GM23338 (cell line): ENCODE data around the gene LAMC3. TPM values are rescaled to one million over a fixed set of nuclear protein-coding genes. Genes with fewer than 3 reads are reported as not detected.

ENCODE experiments used
- ATAC-seq: fragments of 200-7000 bp; cut with Tn5 transposase; 3 replicates; pipeline ENCODE4 v1.9.1; 2020
- DNase-seq: peaks from one replicate; pipeline ENCODE4 v3.0.0-alpha.2; 2015; ENCODE audit warnings: low spot score
- H2AFZ ChIP-seq: fragments of 200-600 bp; sonication (generic); 2 replicates; pipeline ENCODE4 v1.8.0; 2016; ENCODE audit warnings: antibody characterized with exemption, mild to moderate bottlenecking, moderate library complexity
- H3F3A ChIP-seq: fragments of 200-600 bp; sonication (generic); replicated peaks from 2 replicates; pipeline ENCODE4 v1.8.0; 2017; ENCODE audit warnings: antibody characterized with exemption, mixed run types, low read depth
- H3K27ac ChIP-seq: fragments of 200-600 bp; sonication (generic); 2 replicates; pipeline ENCODE4 v1.6.1; 2016; ENCODE audit warnings: low read depth
- H3K27me3 ChIP-seq: fragments of 200-600 bp; sonication (generic); 2 replicates; pipeline ENCODE4 v1.8.0; 2016; ENCODE audit warnings: mild to moderate bottlenecking, mixed run types, moderate library complexity; ENCODE audit not compliant: insufficient read depth
- H3K36me3 ChIP-seq: fragments of 200-600 bp; sonication (generic); 2 replicates; pipeline ENCODE4 v1.8.0; 2016; ENCODE audit warnings: mild to moderate bottlenecking; ENCODE audit not compliant: insufficient read depth
- H3K4me1 ChIP-seq: fragments of 200-600 bp; sonication (generic); 2 replicates; pipeline ENCODE4 v1.8.0; 2016; ENCODE audit warnings: mild to moderate bottlenecking, moderate library complexity; ENCODE audit not compliant: insufficient read depth
- H3K4me2 ChIP-seq: fragments of 200-600 bp; sonication (generic); 2 replicates; pipeline ENCODE4 v1.7.1; 2017; ENCODE audit warnings: mixed run types
- H3K4me3 ChIP-seq: fragments of 200-600 bp; sonication (generic); 2 replicates; pipeline ENCODE4 v1.6.1; 2016; ENCODE audit warnings: mixed run types
- H3K79me2 ChIP-seq: fragments of 200-600 bp; sonication (generic); replicated peaks from 2 replicates; pipeline ENCODE4 v1.8.0; 2017; ENCODE audit warnings: mild to moderate bottlenecking; ENCODE audit not compliant: insufficient read depth
- H3K9me2 ChIP-seq: fragments of 200-600 bp; sonication (generic); 2 replicates; pipeline ENCODE4 v1.8.0; 2017; ENCODE audit not compliant: insufficient read depth
- H4K20me1 ChIP-seq: fragments of 200-600 bp; sonication (generic); replicated peaks from 2 replicates; pipeline ENCODE4 v1.8.0; 2017; ENCODE audit warnings: mild to moderate bottlenecking; ENCODE audit not compliant: insufficient read depth
- H3K27ac Mint-ChIP-seq: 2 replicates; pipeline ENCODE4 v1.8.0; 2020; ENCODE audit warnings: inconsistent platforms, mild to moderate bottlenecking, moderate library complexity, mixed read lengths
- H3K27me3 Mint-ChIP-seq: 3 replicates; pipeline ENCODE4 v1.8.0; 2022; ENCODE audit warnings: low read depth, mild to moderate bottlenecking, moderate library complexity, mixed read lengths, inconsistent platforms; ENCODE audit not compliant: insufficient read depth, poor library complexity
- H3K36me3 Mint-ChIP-seq: 3 replicates; pipeline ENCODE4 v1.8.0; 2021; ENCODE audit warnings: low read depth, mild to moderate bottlenecking, inconsistent platforms, moderate library complexity, mixed read lengths
- H3K4me1 Mint-ChIP-seq: 3 replicates; pipeline ENCODE4 v1.8.0; 2020; ENCODE audit warnings: mild to moderate bottlenecking, inconsistent platforms, mixed read lengths
- H3K4me3 Mint-ChIP-seq: 3 replicates; pipeline ENCODE4 v1.8.0; 2021; ENCODE audit warnings: moderate library complexity, mild to moderate bottlenecking, inconsistent platforms, mixed read lengths
- H3K9me3 Mint-ChIP-seq: 3 replicates; pipeline ENCODE4 v1.8.0; 2020; ENCODE audit warnings: moderate library complexity, mild to moderate bottlenecking, inconsistent platforms, mixed read lengths
- CREB1 ChIP-seq: fragments of 250-450 bp; sonication (Bioruptor Pico); IDR thresholded peaks from 2 replicates; pipeline ENCODE4 v1.5.0; 2020; ENCODE audit warnings: low read depth, mild to moderate bottlenecking, moderate library complexity
- EZH2 ChIP-seq: fragments of 200-600 bp; sonication (generic); IDR thresholded peaks from one replicate; pipeline ENCODE4 v1.8.0; 2017; ENCODE audit warnings: antibody characterized with exemption, mild to moderate bottlenecking, low read depth; ENCODE audit not compliant: unreplicated experiment
- EZH2phosphoT487 ChIP-seq: fragments of 200-600 bp; sonication (generic); IDR thresholded peaks from one replicate; pipeline ENCODE4 v1.8.1; 2018; ENCODE audit warnings: antibody characterized with exemption; ENCODE audit not compliant: unreplicated experiment
- JUNB ChIP-seq: IDR thresholded peaks from one replicate; pipeline ENCODE4 v1.6.1; 2016; ENCODE audit warnings: antibody characterized with exemption; ENCODE audit not compliant: unreplicated experiment
- NANOG ChIP-seq: IDR thresholded peaks from 2 replicates; pipeline ENCODE4 v1.6.1; 2016; ENCODE audit warnings: antibody characterized with exemption, borderline replicate concordance
- POLR2AphosphoS5 ChIP-seq: IDR thresholded peaks from 2 replicates; pipeline ENCODE4 v1.6.1; 2016; ENCODE audit warnings: antibody characterized with exemption, low read depth
- STAT1 ChIP-seq: IDR thresholded peaks from one replicate; pipeline ENCODE4 v1.6.1; 2016; ENCODE audit warnings: antibody characterized with exemption; ENCODE audit not compliant: unreplicated experiment
- ZNF114 ChIP-seq: fragments of 250-450 bp; sonication (Bioruptor Pico); IDR thresholded peaks from 2 replicates; pipeline ENCODE4 v1.5.0; 2020; ENCODE audit warnings: mild to moderate bottlenecking, moderate library complexity
- polyA plus RNA-seq: library from polyadenylated mRNA; unstranded; fragments of >200 nt; fragmentation: Nextera tagmentation; extraction: Ambion mirVana; gene quantifications from 2 replicates; pipeline ENCODE4 v1.2.1, GENCODE V29; 2016
- total RNA-seq: library from RNA; depleted of rRNA; stranded (reverse); fragments of >200 nt; shearing (Covaris generic); gene quantifications from 2 replicates; pipeline ENCODE4 v1.2.3, GENCODE V29; 2014
- TF ChIP-seq, protein P1 (sequence below), 2 experiments: fragments of 200-600 bp in 1 of 2; sonication (generic) in 1 of 2; conservative IDR thresholded peaks; 2 replicates each; pipeline versions ENCODE4 v1.5.1 to v1.6.1; 2016 to 2017; ENCODE audit warnings: antibody characterized with exemption in 2 of 2, low read depth in 2 of 2, mild to moderate bottlenecking in 2 of 2, moderate library complexity in 1 of 2
- TF ChIP-seq, protein P2 (sequence below): fragments of 250-450 bp; sonication (Bioruptor Pico); IDR thresholded peaks from 2 replicates; pipeline ENCODE4 v1.5.0; 2020; ENCODE audit warnings: mild to moderate bottlenecking, moderate library complexity
- TF ChIP-seq, protein P3 (sequence below): IDR thresholded peaks from 2 replicates; pipeline ENCODE4 v1.6.1; 2016; ENCODE audit warnings: antibody characterized with exemption
- TF ChIP-seq, protein P4 (sequence below): IDR thresholded peaks from one replicate; pipeline ENCODE4 v1.6.1; 2018; ENCODE audit warnings: antibody characterized with exemption; ENCODE audit not compliant: unreplicated experiment

The LAMC3 gene
- total and polyA plus RNA-seq, 2 experiments from 2014 or later, result 9.0 to 27.4 TPM

DNA sequence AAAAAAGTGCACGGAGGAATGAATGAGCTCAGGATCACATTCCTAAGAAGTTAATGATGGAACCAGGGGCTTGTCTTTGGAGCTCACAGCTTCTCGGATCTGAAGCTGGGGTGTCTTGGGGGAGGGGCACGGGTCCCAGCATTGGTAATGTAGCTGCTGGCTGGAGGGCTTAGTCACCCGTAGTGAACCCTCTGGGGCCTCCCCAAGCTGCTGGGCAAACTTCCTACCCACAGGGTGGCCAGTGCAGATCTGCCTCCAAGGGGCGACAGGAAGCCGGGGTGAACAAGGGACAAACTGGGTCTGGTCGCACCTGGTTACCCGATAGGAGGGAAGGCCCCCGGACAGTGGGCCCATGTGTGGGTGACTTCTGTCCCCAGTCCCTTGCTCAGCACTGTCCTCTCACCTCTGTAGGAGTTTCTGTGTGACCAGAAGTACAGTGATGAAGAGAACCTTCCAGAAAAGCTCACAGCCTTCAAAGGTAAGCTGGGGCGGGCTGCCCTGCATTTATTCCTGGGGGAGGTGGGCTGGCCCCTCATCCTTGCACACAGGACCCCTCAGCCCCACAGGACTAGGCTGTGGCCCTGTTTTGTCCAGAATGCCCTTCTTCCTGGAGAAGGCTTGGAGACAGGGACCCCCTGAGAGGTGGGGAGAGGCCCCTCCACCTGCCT, 102.3 kb downstream of the LAMC3 start:
- Histone ChIP-seq H3K4me1 (peaks cover 7% of the 10 kb centered on the region), H3K9me2 (no peaks in the 10 kb centered on the region), H3K4me2 (no peak overlapping the region), H3K27me3 (no peaks in the 10 kb centered on the region), H3K4me3 (no peak overlapping the region), H3K27ac (peak overlapping the region; percentile 18), H4K20me1 (0 out of 2 replicates have a peak, but pooled peaks cover 6% of the 10 kb centered on the region), H3F3A (0 out of 2 replicates have a peak, but pooled peaks cover 3% of the 10 kb centered on the region), H2AFZ (no peak overlapping the region), H3K36me3 (peaks cover 19% of the 10 kb centered on the region), H3K79me2 (no peaks in the 10 kb centered on the region)
- TF ChIP-seq ZNF114 (no peak), STAT1 (no peak), JUNB (no peak), POLR2AphosphoS5 (no peak), EZH2phosphoT487 (no peak), CREB1 (CRISPR knock-in tag) (no peak), EZH2 (no peak), NANOG (no peak)
- TF ChIP-seq, protein P1, sequence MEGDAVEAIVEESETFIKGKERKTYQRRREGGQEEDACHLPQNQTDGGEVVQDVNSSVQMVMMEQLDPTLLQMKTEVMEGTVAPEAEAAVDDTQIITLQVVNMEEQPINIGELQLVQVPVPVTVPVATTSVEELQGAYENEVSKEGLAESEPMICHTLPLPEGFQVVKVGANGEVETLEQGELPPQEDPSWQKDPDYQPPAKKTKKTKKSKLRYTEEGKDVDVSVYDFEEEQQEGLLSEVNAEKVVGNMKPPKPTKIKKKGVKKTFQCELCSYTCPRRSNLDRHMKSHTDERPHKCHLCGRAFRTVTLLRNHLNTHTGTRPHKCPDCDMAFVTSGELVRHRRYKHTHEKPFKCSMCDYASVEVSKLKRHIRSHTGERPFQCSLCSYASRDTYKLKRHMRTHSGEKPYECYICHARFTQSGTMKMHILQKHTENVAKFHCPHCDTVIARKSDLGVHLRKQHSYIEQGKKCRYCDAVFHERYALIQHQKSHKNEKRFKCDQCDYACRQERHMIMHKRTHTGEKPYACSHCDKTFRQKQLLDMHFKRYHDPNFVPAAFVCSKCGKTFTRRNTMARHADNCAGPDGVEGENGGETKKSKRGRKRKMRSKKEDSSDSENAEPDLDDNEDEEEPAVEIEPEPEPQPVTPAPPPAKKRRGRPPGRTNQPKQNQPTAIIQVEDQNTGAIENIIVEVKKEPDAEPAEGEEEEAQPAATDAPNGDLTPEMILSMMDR (conservative IDR thresholded peaks at IDR 0.05; ENCODE audit: low read depth in 2 of 2), result no peak
- TF ChIP-seq, protein P2, sequence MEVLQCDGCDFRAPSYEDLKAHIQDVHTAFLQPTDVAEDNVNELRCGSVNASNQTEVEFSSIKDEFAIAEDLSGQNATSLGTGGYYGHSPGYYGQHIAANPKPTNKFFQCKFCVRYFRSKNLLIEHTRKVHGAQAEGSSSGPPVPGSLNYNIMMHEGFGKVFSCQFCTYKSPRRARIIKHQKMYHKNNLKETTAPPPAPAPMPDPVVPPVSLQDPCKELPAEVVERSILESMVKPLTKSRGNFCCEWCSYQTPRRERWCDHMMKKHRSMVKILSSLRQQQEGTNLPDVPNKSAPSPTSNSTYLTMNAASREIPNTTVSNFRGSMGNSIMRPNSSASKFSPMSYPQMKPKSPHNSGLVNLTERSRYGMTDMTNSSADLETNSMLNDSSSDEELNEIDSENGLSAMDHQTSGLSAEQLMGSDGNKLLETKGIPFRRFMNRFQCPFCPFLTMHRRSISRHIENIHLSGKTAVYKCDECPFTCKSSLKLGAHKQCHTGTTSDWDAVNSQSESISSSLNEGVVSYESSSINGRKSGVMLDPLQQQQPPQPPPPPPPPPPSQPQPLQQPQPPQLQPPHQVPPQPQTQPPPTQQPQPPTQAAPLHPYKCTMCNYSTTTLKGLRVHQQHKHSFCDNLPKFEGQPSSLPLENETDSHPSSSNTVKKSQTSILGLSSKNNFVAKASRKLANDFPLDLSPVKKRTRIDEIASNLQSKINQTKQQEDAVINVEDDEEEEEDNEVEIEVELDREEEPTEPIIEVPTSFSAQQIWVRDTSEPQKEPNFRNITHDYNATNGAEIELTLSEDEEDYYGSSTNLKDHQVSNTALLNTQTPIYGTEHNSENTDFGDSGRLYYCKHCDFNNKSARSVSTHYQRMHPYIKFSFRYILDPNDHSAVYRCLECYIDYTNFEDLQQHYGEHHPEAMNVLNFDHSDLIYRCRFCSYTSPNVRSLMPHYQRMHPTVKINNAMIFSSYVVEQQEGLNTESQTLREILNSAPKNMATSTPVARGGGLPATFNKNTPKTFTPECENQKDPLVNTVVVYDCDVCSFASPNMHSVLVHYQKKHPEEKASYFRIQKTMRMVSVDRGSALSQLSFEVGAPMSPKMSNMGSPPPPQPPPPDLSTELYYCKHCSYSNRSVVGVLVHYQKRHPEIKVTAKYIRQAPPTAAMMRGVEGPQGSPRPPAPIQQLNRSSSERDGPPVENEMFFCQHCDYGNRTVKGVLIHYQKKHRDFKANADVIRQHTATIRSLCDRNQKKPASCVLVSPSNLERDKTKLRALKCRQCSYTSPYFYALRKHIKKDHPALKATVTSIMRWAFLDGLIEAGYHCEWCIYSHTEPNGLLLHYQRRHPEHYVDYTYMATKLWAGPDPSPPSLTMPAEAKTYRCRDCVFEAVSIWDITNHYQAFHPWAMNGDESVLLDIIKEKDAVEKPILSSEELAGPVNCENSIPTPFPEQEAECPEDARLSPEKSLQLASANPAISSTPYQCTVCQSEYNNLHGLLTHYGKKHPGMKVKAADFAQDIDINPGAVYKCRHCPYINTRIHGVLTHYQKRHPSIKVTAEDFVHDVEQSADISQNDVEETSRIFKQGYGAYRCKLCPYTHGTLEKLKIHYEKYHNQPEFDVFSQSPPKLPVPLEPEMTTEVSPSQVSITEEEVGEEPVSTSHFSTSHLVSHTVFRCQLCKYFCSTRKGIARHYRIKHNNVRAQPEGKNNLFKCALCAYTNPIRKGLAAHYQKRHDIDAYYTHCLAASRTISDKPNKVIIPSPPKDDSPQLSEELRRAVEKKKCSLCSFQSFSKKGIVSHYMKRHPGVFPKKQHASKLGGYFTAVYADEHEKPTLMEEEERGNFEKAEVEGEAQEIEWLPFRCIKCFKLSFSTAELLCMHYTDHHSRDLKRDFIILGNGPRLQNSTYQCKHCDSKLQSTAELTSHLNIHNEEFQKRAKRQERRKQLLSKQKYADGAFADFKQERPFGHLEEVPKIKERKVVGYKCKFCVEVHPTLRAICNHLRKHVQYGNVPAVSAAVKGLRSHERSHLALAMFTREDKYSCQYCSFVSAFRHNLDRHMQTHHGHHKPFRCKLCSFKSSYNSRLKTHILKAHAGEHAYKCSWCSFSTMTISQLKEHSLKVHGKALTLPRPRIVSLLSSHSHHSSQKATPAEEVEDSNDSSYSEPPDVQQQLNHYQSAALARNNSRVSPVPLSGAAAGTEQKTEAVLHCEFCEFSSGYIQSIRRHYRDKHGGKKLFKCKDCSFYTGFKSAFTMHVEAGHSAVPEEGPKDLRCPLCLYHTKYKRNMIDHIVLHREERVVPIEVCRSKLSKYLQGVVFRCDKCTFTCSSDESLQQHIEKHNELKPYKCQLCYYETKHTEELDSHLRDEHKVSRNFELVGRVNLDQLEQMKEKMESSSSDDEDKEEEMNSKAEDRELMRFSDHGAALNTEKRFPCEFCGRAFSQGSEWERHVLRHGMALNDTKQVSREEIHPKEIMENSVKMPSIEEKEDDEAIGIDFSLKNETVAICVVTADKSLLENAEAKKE (CRISPR knock-in tag), result no peak
- TF ChIP-seq, protein P3, sequence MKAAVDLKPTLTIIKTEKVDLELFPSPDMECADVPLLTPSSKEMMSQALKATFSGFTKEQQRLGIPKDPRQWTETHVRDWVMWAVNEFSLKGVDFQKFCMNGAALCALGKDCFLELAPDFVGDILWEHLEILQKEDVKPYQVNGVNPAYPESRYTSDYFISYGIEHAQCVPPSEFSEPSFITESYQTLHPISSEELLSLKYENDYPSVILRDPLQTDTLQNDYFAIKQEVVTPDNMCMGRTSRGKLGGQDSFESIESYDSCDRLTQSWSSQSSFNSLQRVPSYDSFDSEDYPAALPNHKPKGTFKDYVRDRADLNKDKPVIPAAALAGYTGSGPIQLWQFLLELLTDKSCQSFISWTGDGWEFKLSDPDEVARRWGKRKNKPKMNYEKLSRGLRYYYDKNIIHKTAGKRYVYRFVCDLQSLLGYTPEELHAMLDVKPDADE, result no peak
- TF ChIP-seq, protein P4, sequence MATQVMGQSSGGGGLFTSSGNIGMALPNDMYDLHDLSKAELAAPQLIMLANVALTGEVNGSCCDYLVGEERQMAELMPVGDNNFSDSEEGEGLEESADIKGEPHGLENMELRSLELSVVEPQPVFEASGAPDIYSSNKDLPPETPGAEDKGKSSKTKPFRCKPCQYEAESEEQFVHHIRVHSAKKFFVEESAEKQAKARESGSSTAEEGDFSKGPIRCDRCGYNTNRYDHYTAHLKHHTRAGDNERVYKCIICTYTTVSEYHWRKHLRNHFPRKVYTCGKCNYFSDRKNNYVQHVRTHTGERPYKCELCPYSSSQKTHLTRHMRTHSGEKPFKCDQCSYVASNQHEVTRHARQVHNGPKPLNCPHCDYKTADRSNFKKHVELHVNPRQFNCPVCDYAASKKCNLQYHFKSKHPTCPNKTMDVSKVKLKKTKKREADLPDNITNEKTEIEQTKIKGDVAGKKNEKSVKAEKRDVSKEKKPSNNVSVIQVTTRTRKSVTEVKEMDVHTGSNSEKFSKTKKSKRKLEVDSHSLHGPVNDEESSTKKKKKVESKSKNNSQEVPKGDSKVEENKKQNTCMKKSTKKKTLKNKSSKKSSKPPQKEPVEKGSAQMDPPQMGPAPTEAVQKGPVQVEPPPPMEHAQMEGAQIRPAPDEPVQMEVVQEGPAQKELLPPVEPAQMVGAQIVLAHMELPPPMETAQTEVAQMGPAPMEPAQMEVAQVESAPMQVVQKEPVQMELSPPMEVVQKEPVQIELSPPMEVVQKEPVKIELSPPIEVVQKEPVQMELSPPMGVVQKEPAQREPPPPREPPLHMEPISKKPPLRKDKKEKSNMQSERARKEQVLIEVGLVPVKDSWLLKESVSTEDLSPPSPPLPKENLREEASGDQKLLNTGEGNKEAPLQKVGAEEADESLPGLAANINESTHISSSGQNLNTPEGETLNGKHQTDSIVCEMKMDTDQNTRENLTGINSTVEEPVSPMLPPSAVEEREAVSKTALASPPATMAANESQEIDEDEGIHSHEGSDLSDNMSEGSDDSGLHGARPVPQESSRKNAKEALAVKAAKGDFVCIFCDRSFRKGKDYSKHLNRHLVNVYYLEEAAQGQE, result no peak
- DNase-seq (peak; percentile 36), ATAC-seq (peak; percentile 14)
- Mint-ChIP-seq H3K27me3 (peaks cover 22% of the 10 kb centered on the region), H3K36me3 (peaks cover 80% of the 10 kb centered on the region), H3K27ac (peak overlapping the region; percentile 75; the same call in 1 of the 2 replicates), H3K4me3 (no peak overlapping the region), H3K4me1 (peaks cover 26% of the 10 kb centered on the region), H3K9me3 (no peaks in the 10 kb centered on the region)
